ENCODE results near the gene MUCL3. TPM values are rescaled to one million over a fixed set of nuclear protein-coding genes. Genes with fewer than 3 reads are reported as not detected.
"Not testable (repeated sequence)": the region's sequence is repeated elsewhere in the genome, so short reads cannot be mapped to it uniquely, and the experiment has no call there.

MUCL3 gene
- total and polyA plus RNA-seq, 2 donors (not counting 1 experiment from before 2014, with no cell fraction given) = not detected

DNA sequence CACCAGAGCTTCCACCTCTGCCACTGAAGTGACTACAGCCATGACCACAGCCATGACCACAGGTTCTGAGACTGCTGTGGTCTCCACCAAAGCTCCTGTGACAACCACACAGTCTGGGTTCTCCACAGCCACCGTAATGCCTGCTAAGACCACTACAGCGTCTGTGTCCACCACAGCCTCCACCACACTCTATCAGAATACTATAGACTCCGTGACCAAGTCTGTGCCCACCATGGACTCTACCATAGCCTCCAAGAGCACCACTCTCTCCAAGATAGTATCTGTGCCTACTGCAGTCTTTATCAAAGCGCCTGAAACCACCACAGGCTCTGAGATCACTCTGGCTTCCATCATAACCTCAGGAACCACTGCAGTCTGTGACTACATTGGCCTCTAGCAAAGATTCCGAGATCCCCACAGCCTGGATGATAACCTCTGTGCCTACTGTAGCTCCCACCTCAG, 24.4 kb downstream of the MUCL3 start:
- Histone ChIP-seq H2AFZ (ENCODE audit: low read length) (no peak overlapping the region), H3K4me2 (ENCODE audit: extremely low read depth, insufficient read depth, low read length) (no peak overlapping the region), H3K27me3 (ENCODE audit: control insufficient read depth, insufficient read depth, low read length) (no peaks in the 10 kb centered on the region), H4K20me1 (ENCODE audit: control insufficient read depth, extremely low read depth, insufficient read depth, low read length) (no peaks in the 10 kb centered on the region), H3K36me3 (ENCODE audit: control insufficient read depth, insufficient read depth, low read length) (no peaks in the 10 kb centered on the region), H3K27ac (ENCODE audit: insufficient read depth, low read length) (no peak overlapping the region), H3K4me1 (ENCODE audit: control insufficient read depth, extremely low read depth, insufficient read depth, low read length) (no peaks in the 10 kb centered on the region), H3K79me2 (ENCODE audit: control insufficient read depth, insufficient read depth, low read length) (no peaks in the 10 kb centered on the region), H3K9ac (ENCODE audit: insufficient read depth, low read length) (no peak overlapping the region), H3K4me3 (replicated peaks in 1 of 4; ENCODE audit: control extremely low read depth in 1 of 4, insufficient read depth in 1 of 4, low read depth in 3 of 4, low read length in 4 of 4) (no peak overlapping the region), H3K9me3 (ENCODE audit: control insufficient read depth, insufficient read depth, low read depth, low read length) (no peaks in the 10 kb centered on the region)
- no peak for TF ChIP-seq EZH2 (IDR thresholded peaks at IDR 0.05; ENCODE audit: low read length, missing control alignments)
- no peak for TF ChIP-seq CTCF (conservative IDR thresholded peaks at IDR 0.05 in 1 of 2, IDR thresholded peaks at IDR 0.05 in 1 of 2; ENCODE audit: low read depth in 1 of 2, low read length in 2 of 2)
- DNase-seq (ENCODE audit: low read depth in 2 of 2) = no peak

- H3K9ac ChIP-seq (ENCODE audit: insufficient read depth, low read length) = no peak overlapping the region
- H3K36me3 ChIP-seq (ENCODE audit: control insufficient read depth, insufficient read depth, low read length) = no peaks in the 10 kb centered on the region
- H3K4me2 ChIP-seq (ENCODE audit: extremely low read depth, insufficient read depth, low read length) = no peak overlapping the region
- H3K4me1 ChIP-seq (ENCODE audit: control insufficient read depth, extremely low read depth, insufficient read depth, low read length) = no peaks in the 10 kb centered on the region
- TF ChIP-seq EZH2 (IDR thresholded peaks at IDR 0.05; ENCODE audit: low read length, missing control alignments) = no peak
- TF ChIP-seq CTCF (conservative IDR thresholded peaks at IDR 0.05 in 1 of 2, IDR thresholded peaks at IDR 0.05 in 1 of 2; ENCODE audit: low read depth in 1 of 2, low read length in 2 of 2) = no peak
- H3K9me3 ChIP-seq (ENCODE audit: control insufficient read depth, insufficient read depth, low read depth, low read length) = no peaks in the 10 kb centered on the region
- no peaks in the 10 kb centered on the region for H3K27me3 ChIP-seq (ENCODE audit: control insufficient read depth, insufficient read depth, low read length)
- no peaks in the 10 kb centered on the region for H4K20me1 ChIP-seq (ENCODE audit: control insufficient read depth, extremely low read depth, insufficient read depth, low read length)
- H2AFZ ChIP-seq (ENCODE audit: low read length) = no peak overlapping the region
- no peak for DNase-seq (ENCODE audit: low read depth in 2 of 2)
- H3K4me3 ChIP-seq (replicated peaks in 1 of 4; ENCODE audit: control extremely low read depth in 1 of 4, insufficient read depth in 1 of 4, low read depth in 3 of 4, low read length in 4 of 4) = no peak overlapping the region
- no peak overlapping the region for H3K27ac ChIP-seq (ENCODE audit: insufficient read depth, low read length)
- H3K79me2 ChIP-seq (ENCODE audit: control insufficient read depth, insufficient read depth, low read length) = no peaks in the 10 kb centered on the region
Measured at GRCh38 chr6:30966154-30966553, 25.4 kb downstream of the MUCL3 start.

DNA sequence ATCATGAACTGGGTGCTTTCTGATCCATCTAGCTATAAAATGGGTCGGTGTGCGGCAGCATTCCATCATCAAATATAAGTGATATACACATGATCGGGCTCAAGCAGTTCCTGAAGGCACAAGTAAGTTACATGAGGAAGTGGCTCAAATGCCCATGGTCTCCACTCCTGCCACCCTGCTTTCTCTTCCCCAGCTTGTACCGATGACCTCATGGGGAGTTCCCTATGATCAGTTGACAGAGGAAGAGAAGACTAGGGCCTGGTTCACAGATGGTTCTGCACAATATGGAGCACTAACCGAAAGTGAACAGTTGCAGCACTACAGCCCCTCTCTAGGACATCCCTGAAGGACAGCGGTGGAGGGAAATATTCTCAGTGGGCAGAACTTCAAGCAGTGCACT, 28.4 kb downstream of the MUCL3 start:
- not testable (repeated sequence) for DNase-seq (ENCODE audit: low read depth in 2 of 2); H2AFZ ChIP-seq (ENCODE audit: low read length); H3K9me3 ChIP-seq (ENCODE audit: control insufficient read depth, insufficient read depth, low read depth, low read length); H3K36me3 ChIP-seq (ENCODE audit: control insufficient read depth, insufficient read depth, low read length); H3K27ac ChIP-seq (ENCODE audit: insufficient read depth, low read length); H4K20me1 ChIP-seq (ENCODE audit: control insufficient read depth, extremely low read depth, insufficient read depth, low read length); H3K79me2 ChIP-seq (ENCODE audit: control insufficient read depth, insufficient read depth, low read length); H3K4me2 ChIP-seq (ENCODE audit: extremely low read depth, insufficient read depth, low read length); H3K4me1 ChIP-seq (ENCODE audit: control insufficient read depth, extremely low read depth, insufficient read depth, low read length); H3K9ac ChIP-seq (ENCODE audit: insufficient read depth, low read length); H3K4me3 ChIP-seq (replicated peaks in 1 of 4; ENCODE audit: control extremely low read depth in 1 of 4, insufficient read depth in 1 of 4, low read depth in 3 of 4, low read length in 4 of 4)
- peaks cover 14% of the 10 kb centered on the region for H3K27me3 ChIP-seq (ENCODE audit: control insufficient read depth, insufficient read depth, low read length)
